ENCODE results near the gene PLS1.
"Not testable (repeated sequence)": the region's sequence is repeated elsewhere in the genome, so short reads cannot be mapped to it uniquely, and the experiment has no call there.

Gene PLS1

GRCh38 chr3:142597906-142598305 lies 1.7 kb downstream of the PLS1 start:
- no peak for DNase-seq

- DNase-seq = no peak
Observed at GRCh38 chr3:142601713-142602112, 5.5 kb downstream of the PLS1 start.

GRCh38 chr3:142602619-142603385 lies 6.6 kb downstream of the PLS1 start:
- DNase-seq = no peak

- DNase-seq = not testable (repeated sequence)
Observed at GRCh38 chr3:142603386-142603705, 7.2 kb downstream of the PLS1 start.

- no peak for DNase-seq
Observed at GRCh38 chr3:142604940-142605339, 8.7 kb downstream of the PLS1 start.

GRCh38 chr3:142608631-142609030 lies 12.4 kb downstream of the PLS1 start:
- no peak for DNase-seq

- no peak for DNase-seq
Observed at GRCh38 chr3:142609136-142609535, 12.9 kb downstream of the PLS1 start.

GRCh38 chr3:142611206-142611605 lies 15.0 kb downstream of the PLS1 start:
- no peak for DNase-seq

GRCh38 chr3:142613491-142613890 lies 17.3 kb downstream of the PLS1 start:
- no peak for DNase-seq

- no peak for DNase-seq
Observed at GRCh38 chr3:142614059-142614626, 17.9 kb downstream of the PLS1 start.

GRCh38 chr3:142615171-142615570 lies 19.0 kb downstream of the PLS1 start:
- no peak for DNase-seq

GRCh38 chr3:142618917-142619461 lies 22.8 kb downstream of the PLS1 start:
- DNase-seq = peak; percentile 15

GRCh38 chr3:142622405-142622804 lies 26.2 kb downstream of the PLS1 start:
- DNase-seq = no peak

- no peak for DNase-seq
Observed at GRCh38 chr3:142623194-142623593, 27.0 kb downstream of the PLS1 start.

GRCh38 chr3:142624341-142625152 lies 28.4 kb downstream of the PLS1 start:
- DNase-seq = no peak

GRCh38 chr3:142625153-142625440 lies 28.9 kb downstream of the PLS1 start:
- DNase-seq = no peak

- DNase-seq = no peak
Observed at GRCh38 chr3:142626971-142627370, 30.8 kb downstream of the PLS1 start.

GRCh38 chr3:142628801-142629200 lies 32.6 kb downstream of the PLS1 start:
- no peak for DNase-seq

GRCh38 chr3:142633073-142633472 lies 36.9 kb downstream of the PLS1 start:
- DNase-seq = no peak

- no peak for DNase-seq
Observed at GRCh38 chr3:142636050-142636449, 39.9 kb downstream of the PLS1 start.

GRCh38 chr3:142636664-142637063 lies 40.5 kb downstream of the PLS1 start:
- DNase-seq = no peak

GRCh38 chr3:142638291-142638690 lies 42.1 kb downstream of the PLS1 start:
- DNase-seq = no peak

- no peak for DNase-seq
Observed at GRCh38 chr3:142641504-142641903, 45.3 kb downstream of the PLS1 start.

- DNase-seq = no peak
Observed at GRCh38 chr3:142642956-142643355, 46.8 kb downstream of the PLS1 start.

Data from NCI-H1417 treated with DMSO at 0.1 percent for 48 hours (cell line).